ENCODE results near the gene SLC25A20.

DNA sequence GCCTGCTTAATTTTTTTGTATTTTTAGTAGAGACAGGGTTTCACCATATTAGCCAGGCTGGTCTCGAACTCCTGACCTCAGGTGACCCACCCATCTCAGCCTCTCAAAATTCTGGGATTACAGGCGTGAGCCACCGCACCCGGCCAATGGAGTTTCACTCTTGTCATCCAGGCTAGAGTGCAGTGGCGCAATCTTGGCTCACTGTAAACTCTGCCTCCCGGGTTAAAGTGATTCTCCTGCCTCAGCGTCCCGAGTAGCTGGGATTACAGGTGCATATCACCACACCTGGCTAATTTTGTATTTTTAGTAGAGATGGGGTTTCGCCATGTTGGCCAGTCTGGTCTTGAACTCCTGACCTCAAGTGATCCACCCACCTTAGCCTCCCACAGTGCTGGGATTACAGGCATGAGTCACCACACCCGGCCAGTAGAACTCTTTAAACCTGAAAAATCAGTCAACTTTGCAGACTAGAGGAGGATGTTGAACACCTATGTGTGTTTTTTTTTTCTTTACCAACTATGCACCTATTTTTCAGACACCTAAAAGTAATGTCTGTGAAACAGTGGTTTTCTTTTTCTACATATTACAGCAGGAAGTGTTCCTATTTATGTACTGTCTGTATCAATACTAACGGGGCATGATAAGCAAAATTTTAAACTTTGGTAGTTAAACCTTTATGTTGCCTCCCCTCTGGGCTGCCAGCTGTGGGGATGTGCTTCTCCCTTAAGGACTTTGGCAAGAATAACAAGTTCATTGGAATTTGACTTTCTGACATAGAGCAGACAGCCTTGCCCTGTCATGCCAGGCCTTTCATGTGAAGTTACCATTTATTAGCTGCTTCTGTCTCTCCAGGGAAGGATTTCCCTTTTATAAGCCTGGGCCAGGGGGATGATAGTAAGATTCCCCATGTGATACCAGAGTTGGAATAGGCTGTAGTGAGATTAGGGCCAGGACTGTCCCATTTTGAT, 28.0 kb upstream of the SLC25A20 start:
- TF ChIP-seq POLR2A (IDR thresholded peaks at IDR 0.05) = no peak
- no peak for TF ChIP-seq POLR2AphosphoS5 (IDR thresholded peaks at IDR 0.05)
- TF ChIP-seq, protein P1, sequence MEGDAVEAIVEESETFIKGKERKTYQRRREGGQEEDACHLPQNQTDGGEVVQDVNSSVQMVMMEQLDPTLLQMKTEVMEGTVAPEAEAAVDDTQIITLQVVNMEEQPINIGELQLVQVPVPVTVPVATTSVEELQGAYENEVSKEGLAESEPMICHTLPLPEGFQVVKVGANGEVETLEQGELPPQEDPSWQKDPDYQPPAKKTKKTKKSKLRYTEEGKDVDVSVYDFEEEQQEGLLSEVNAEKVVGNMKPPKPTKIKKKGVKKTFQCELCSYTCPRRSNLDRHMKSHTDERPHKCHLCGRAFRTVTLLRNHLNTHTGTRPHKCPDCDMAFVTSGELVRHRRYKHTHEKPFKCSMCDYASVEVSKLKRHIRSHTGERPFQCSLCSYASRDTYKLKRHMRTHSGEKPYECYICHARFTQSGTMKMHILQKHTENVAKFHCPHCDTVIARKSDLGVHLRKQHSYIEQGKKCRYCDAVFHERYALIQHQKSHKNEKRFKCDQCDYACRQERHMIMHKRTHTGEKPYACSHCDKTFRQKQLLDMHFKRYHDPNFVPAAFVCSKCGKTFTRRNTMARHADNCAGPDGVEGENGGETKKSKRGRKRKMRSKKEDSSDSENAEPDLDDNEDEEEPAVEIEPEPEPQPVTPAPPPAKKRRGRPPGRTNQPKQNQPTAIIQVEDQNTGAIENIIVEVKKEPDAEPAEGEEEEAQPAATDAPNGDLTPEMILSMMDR (IDR thresholded peaks at IDR 0.05) = no peak
